ENCODE measurements around the gene FAM234B.
"Not testable (repeated sequence)": the region's sequence is repeated elsewhere in the genome, so short reads cannot be mapped to it uniquely, and the experiment has no call there.

FAM234B gene

DNA sequence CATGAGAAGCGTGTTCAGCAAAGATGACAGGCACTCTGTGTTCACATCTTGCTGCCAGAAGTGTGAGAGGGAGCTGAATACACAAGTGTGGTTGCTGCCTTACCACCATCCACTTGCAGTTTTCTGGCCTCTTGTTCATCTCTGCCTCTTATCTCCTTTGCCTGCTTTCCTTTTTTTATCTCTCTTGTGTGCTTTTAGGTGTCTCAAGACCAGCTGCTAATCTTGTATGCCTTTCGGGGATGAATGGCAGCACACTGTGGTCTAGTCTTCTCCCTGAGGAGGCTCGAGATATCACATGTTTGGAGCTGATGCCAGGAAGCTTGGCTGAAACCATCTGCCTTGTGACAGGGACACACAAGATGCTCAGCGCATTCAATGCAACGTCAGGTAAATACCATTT, 17.2 kb downstream of the FAM234B start:
- DNase-seq = no peak

- DNase-seq = no peak
Observed at GRCh38 chr12:13062669-13063068, 18.5 kb downstream of the FAM234B start.

DNA sequence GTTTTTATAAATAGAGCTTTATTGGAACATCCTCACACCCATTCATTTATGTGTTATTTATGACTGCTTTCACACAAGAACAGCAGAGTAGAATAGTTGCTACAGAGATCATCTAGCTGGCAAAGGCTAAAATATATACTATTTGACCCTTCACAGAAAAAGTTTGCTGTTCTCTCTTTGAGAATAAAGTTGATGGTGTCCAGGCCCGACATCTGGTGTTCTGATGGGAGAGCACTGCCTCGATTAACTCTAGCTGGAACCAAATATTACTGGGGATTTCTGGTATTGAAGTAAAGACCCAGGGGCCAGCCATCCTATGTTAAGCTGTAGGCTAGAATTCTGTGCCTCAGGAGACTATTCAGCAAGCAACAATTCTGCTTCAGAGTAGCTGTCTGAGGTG, 21.8 kb downstream of the FAM234B start:
- DNase-seq = no peak

- DNase-seq = no peak
Observed at GRCh38 chr12:13066459-13066858, 22.3 kb downstream of the FAM234B start.

DNA sequence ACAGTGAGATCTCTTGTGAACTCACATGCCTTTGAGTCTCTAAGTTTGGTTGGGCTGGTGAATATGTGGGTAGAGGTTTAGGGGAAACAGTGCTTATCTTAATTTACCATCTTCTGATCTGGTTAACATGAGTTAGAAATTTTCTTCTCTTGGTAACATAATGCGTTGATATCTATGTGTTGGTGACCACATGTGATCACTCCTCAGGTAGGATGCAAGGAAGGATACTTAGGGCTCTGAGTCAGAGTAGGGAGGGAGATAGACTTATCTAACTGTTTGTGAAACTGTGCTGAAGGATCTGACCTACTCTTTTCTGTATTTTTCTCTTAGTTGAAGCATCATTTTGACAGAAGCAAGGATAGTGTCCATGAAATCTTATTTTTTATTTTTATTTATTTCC, 23.1 kb downstream of the FAM234B start:
- DNase-seq = no peak

- no peak for DNase-seq
Observed at GRCh38 chr12:13069380-13069779, 25.2 kb downstream of the FAM234B start.

DNA sequence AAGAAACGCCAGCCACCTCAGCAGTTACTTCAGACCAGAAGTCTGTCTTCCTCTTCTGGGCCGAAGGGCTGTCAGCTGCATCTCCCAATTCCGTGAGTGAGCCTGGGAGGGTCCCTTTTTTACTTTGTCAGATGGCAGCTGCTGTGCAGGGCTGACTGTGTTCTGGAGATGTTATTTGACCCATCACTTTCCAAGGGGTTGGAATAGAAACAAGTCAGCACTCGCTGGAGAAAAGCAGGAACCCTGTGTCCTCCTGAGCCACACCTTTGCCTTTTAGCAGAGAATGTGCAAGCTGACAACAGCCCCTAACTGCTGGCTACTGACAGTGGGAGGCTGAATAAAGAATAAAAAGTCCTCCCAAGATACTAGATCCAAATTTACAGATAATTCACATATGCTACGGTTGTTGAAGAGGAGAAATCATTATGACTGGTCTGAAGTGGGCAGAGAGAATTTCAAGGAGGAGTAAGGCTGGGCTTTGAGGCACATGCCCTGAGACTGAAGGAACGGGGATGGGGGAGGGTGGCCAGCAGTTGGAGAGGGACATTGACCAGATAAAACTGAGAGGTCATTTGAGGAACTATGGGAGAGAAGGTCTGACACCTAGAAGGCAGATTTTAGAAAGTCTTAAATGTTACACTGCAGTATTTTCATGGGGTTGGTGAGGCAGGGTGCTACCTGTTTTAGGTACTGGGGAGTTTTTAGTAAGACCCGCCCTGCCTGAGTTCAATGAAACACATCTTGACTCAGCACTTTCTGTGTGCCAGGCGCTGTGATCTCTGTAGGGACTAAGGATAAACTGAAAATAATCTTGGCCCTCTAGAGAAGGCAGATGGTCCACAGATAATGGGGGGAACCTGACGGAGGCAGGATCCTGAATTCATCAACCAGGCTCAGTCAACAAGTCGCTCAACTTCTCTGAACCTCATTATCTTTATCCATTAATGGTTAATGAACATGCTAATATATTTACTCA, 27.4 kb downstream of the FAM234B start:
- no peak for DNase-seq

- no peak for DNase-seq
Observed at GRCh38 chr12:13073173-13073572, 29.0 kb downstream of the FAM234B start.

GRCh38 chr12:13074396-13075117, 30.4 kb downstream of the FAM234B start:
- no peak for DNase-seq

DNA sequence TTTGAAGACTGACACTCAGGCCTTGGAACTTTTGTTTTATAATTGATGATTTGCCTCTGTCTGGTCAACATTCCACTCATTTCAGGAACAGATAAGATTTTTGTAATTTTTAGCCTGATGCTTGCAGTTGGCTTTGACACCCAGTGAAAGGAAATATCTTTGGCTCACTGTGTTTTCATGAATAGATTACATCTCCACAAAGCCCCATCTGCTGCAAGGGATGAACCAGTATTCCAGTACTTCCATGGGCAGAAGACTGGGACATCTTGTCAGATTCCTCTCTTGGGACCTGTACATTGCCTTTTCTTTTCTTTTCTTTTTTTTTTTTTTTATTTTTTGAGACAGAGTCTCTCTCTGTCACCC, 30.9 kb downstream of the FAM234B start:
- DNase-seq = no peak

- DNase-seq = no peak
Observed at GRCh38 chr12:13075786-13076570, 31.8 kb downstream of the FAM234B start.

DNA sequence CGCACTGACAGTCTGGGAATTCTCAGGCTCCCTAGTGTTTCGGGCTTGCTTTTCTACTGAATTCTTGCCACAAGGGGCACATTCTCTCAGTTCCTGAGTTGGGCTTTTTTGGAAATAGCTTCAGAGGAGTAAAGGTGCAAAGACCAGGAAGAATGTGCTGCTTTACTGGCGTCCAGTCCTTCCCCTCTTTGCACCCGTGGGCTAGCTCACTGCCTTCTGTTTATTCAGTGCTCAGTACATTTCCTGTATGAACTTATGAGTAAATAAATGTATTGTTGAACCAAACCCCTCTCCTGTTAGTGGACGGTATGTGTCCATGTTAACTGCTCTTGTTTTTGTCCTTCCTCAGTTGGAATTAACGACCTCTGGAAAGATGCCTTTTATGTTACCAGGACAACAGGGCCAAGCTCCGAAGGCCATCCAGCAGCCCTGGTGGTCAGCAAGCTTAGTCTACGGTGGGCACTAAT, 35.3 kb downstream of the FAM234B start:
- no peak for DNase-seq

GRCh38 chr12:13080266-13080665, 36.1 kb downstream of the FAM234B start:
- DNase-seq = no peak

- no peak for DNase-seq
Observed at GRCh38 chr12:13082861-13083260, 38.7 kb downstream of the FAM234B start.

- not testable (repeated sequence) for DNase-seq
Observed at GRCh38 chr12:13083638-13084037, 39.5 kb downstream of the FAM234B start.

DNA sequence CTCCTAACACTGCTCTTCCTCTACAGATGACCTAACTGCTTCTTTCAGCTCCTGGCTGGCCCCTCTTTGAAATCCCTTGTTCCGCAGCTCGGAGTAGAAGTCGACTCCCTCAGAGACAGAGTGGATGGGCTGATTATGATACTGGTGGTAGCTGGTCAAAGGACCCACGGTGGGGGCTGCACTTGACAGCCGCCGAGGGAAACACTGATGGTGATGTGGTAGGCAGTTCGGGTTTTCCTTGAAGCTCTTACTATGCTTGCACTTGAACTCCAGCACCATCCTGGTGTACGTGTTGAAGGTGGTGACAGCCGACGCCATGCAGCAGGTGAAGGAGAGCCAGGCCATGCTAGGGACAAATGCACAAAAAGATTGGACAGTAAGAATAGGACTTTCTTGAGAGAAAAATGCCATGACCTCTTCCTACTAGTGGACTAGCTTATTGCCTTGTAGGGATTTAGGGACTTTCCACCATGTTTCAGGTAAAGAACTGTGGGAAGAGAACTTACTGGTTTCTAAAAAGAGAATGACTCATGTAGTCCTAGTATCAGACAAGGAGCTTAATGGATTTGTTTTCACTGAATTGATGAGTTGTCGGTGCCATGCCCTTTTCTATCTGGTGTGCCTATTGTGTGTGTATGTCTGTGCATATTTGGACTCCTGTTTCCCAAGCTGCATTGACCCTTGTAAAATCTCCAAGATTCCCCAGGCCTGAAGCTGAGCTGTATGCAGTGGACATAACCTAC, 40.9 kb downstream of the FAM234B start:
- no peak for DNase-seq

DNA sequence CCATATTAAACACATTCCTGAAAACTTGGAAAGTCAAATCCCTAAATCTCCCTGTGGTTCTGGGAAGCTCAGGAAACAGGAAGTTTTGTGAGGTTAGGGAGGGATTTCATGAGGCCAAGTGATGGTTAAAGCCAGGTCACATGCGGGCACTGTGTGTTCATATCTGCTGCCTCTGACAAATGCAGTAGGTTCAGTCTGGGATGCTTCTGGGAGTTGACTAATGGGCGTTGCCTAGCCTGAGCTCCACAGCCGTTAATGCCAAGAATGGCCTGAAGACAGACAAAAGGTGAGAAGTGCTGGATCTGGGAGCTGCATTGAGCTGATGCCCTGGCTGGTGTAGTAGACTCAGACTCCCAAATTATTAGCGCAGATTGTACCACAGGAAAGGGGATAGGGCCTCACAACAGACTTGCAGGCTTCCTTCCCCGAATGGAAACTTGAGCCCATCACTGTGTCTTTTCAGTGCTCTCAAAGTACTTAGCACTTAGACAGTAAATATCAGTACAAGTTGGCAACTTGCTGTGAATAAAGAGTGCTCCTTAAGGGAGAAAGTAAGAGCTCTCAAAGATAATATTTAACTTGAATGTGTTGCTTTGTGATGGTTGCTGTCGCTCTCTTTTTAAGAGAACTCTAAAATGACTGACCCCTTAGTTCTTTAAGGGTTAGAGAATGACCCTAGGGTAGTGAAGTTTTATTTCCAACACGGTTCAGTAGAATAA, 41.9 kb downstream of the FAM234B start:
- no peak for DNase-seq

- DNase-seq = no peak
Observed at GRCh38 chr12:13087766-13088165, 43.6 kb downstream of the FAM234B start.

DNA sequence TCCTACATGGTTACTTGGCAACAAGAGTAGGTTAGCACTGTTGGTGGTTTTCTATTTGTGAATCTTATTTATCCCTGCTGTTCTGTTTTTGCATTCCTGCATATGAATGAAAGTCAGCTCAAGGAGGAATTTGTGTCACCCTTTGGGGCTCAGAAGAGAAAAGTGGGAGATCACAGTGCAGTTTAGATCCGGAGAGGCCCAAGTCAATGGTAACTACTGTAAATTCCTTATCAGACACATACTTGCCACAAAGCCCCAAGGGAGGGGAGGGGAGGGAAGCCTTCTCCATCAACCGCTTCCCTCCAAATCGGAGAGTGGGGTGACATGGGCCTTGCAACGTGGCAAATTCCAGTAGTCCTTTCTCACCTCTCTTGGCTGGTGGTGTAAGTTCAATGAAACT, 44.3 kb downstream of the FAM234B start:
- DNase-seq = no peak

GRCh38 chr12:13090054-13090453, 45.9 kb downstream of the FAM234B start:
- DNase-seq = no peak

DNA sequence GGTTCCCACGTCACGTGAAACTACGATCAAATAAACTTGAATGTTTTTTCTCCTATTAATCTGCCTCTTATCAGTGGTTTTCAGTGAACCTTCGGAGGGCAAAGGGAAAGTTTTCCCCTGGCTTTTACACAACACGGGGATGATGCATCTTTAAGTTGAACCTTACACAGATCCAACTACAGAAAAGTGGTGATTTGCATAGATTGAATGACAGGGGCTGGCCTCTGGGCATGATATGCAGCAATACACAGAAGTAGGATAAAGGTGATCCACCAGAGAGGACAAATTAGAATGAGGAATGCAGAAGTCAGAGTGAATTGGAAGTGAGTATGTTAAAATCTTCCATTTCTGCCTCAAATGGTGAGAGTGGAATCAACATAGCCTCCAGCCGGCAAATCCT, 47.7 kb downstream of the FAM234B start:
- no peak for DNase-seq
